Suprapubic skin (tissue), 4 donors: ENCODE measurements around the gene FBP1. TPM values are rescaled to one million over a fixed set of nuclear protein-coding genes. Genes with fewer than 3 reads are reported as not detected.

Experiments
- DNase-seq, 2 donors: peaks; one replicate each; pipeline ENCODE4 v3.0.0-alpha.2; 2019; ENCODE audit warnings: low spot score in 2 of 2
- H3K27ac ChIP-seq: fragments of 200-600 bp; sonication (generic); one replicate; pipeline ENCODE4 v1.5.1; 2019
- H3K27me3 ChIP-seq: fragments of 200-600 bp; sonication (generic); one replicate; pipeline ENCODE4 v1.5.1; 2019
- H3K36me3 ChIP-seq: fragments of 200-600 bp; sonication (generic); one replicate; pipeline ENCODE4 v1.5.1; 2019
- H3K4me1 ChIP-seq: fragments of 200-600 bp; sonication (generic); one replicate; pipeline ENCODE4 v1.5.1; 2019
- H3K4me3 ChIP-seq: fragments of 200-600 bp; sonication (generic); one replicate; pipeline ENCODE4 v1.5.1; 2019; ENCODE audit warnings: mild to moderate bottlenecking
- H3K9me3 ChIP-seq: fragments of 200-600 bp; sonication (generic); one replicate; pipeline ENCODE4 v1.5.1; 2019
- EP300 ChIP-seq: sonication (generic); formaldehyde crosslinking; IDR thresholded peaks from one replicate; pipeline ENCODE4 v1.6.1; 2017; ENCODE audit warnings: antibody characterized with exemption
- POLR2A ChIP-seq, 2 donors: fragments of 450-650 bp; IDR thresholded peaks; one replicate each; pipeline ENCODE4 v1.6.1; 2017; ENCODE audit warnings: antibody characterized with exemption in 2 of 2, mild to moderate bottlenecking in 2 of 2, moderate library complexity in 2 of 2
- POLR2AphosphoS5 ChIP-seq, 3 donors: sonication (generic); formaldehyde crosslinking; IDR thresholded peaks; one replicate each; pipeline ENCODE4 v1.6.1; 2017; ENCODE audit warnings: antibody characterized with exemption in 3 of 3
- WGBS: methylation state at CpG from one replicate; pipeline ENCODE4 v1.1.5; 2018; 5-methylcytosine and 5-hydroxymethylcytosine counted together
- total RNA-seq, 4 donors: library from RNA; depleted of rRNA; stranded (reverse); fragments of >200 nt; gene quantifications; one replicate each; pipeline ENCODE4 v1.1.0, GENCODE V29; 2016
- TF ChIP-seq, protein P1 (sequence below), 2 donors: fragments of 200-600 bp in 1 of 2; fragments of 450-650 bp in 1 of 2; sonication (generic) in 1 of 2; IDR thresholded peaks; one replicate each; pipeline ENCODE4 v1.5.1; 2016 to 2019; ENCODE audit warnings: antibody characterized with exemption in 2 of 2, mild to moderate bottlenecking in 1 of 2, moderate library complexity in 1 of 2

Gene FBP1
- total RNA-seq, 4 donors from 2014 or later, result 4.5 to 15.2 (median 11.3) TPM

DNA sequence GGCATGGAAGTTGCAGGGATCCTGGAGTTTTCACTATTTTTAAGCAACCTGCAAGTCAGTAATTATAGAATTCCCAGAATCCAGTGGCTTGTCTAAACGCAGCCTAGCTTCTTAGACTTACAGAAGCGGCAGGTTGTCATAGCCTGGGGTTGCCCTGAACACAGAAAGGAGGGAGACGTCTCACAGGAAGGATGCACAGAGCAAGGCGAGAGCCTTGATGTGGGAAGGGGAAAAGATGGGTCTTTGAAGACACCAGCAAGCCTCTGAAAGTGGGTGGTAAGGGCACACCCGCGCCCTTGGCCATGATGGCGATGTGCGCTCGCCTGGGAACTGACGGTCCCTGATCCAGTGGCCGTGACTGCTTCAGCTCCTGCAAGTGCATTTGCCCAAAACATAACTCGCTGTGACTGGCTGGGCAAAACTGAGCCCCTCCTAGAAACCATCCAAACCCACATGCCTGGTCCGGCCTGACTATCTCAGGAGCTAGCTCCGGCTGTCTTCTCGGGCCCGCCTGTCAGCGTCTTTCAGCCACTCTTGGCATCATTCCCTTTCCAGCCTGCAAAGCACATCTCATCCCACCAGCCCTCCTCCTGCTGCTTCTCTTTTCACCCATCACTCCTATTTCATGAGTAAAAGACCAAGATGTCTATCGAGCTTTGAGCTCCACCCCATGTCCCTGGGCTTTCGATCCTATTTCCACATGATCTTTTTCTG lies 17.1 kb downstream of the FBP1 start:
- Histone ChIP-seq H3K9me3 (no peaks in the 10 kb centered on the region), H3K4me3 (no peak overlapping the region), H3K4me1 (peaks cover 2% of the 10 kb centered on the region), H3K36me3 (no peaks in the 10 kb centered on the region), H3K27ac (no peak overlapping the region), H3K27me3 (no peaks in the 10 kb centered on the region)
- DNase-seq, result no peak
- TF ChIP-seq POLR2A (IDR thresholded peaks at IDR 0.05) (no peak), EP300 (no peak), POLR2AphosphoS5 (IDR thresholded peaks at IDR 0.05) (no peak)
- TF ChIP-seq, protein P1, sequence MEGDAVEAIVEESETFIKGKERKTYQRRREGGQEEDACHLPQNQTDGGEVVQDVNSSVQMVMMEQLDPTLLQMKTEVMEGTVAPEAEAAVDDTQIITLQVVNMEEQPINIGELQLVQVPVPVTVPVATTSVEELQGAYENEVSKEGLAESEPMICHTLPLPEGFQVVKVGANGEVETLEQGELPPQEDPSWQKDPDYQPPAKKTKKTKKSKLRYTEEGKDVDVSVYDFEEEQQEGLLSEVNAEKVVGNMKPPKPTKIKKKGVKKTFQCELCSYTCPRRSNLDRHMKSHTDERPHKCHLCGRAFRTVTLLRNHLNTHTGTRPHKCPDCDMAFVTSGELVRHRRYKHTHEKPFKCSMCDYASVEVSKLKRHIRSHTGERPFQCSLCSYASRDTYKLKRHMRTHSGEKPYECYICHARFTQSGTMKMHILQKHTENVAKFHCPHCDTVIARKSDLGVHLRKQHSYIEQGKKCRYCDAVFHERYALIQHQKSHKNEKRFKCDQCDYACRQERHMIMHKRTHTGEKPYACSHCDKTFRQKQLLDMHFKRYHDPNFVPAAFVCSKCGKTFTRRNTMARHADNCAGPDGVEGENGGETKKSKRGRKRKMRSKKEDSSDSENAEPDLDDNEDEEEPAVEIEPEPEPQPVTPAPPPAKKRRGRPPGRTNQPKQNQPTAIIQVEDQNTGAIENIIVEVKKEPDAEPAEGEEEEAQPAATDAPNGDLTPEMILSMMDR (IDR thresholded peaks at IDR 0.05), result no peak
- 72% methylated on average over 19 of the region's 19 CpGs for WGBS

DNA sequence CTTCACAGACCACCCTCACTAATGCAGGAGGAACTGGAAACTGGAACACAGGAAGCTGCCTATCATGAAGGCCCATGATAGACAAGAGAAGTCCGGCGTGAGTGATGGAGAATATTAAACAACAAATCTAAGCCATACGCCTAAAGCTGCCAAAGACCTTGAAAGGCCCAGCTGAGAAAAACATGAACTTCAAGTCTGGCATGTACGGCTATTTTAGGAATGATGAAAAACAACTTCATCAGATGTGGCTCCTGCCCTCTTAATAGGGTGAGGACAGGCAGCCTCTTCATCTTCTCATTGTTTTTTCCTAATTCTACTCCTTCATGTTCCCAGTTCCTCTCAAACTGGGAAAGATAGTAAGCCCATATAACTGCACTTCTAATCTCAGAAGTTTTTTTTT lies 20.3 kb downstream of the FBP1 start:
- Histone ChIP-seq H3K4me1 (peaks cover 2% of the 10 kb centered on the region), H3K36me3 (no peaks in the 10 kb centered on the region), H3K9me3 (no peaks in the 10 kb centered on the region), H3K27me3 (no peaks in the 10 kb centered on the region), H3K27ac (no peak overlapping the region), H3K4me3 (no peak overlapping the region)
- WGBS, result 34% methylated on average over 4 of the region's 4 CpGs
- no peak for DNase-seq
- TF ChIP-seq POLR2A (IDR thresholded peaks at IDR 0.05) (no peak), POLR2AphosphoS5 (IDR thresholded peaks at IDR 0.05) (no peak), EP300 (no peak)
- TF ChIP-seq, protein P1 (IDR thresholded peaks at IDR 0.05), result no peak

DNA sequence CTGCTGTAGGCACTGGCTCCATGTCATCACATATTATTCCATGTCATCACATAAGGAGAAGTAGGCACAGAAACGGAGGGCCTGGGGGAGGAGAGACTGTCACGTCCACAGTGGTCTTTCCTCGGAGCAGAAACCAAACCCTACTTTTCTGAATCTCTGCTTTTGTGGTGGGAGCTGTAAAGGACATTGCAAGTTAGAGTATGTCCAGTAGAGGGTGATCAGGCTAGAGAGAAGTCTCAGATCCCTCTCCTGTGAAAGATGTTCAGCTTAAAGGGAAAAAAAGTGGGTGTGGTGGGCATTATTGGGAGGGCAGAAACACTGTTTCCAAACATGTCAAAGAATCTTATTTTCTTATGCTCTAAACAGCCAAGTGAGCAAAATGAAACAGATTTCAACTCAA lies 26.3 kb downstream of the FBP1 start:
- TF ChIP-seq EP300 (no peak), POLR2AphosphoS5 (IDR thresholded peaks at IDR 0.05) (no peak), POLR2A (IDR thresholded peaks at IDR 0.05) (no peak)
- TF ChIP-seq, protein P1 (IDR thresholded peaks at IDR 0.05), result no peak
- Histone ChIP-seq H3K9me3 (no peaks in the 10 kb centered on the region), H3K27me3 (no peaks in the 10 kb centered on the region), H3K4me3 (no peak overlapping the region), H3K36me3 (no peaks in the 10 kb centered on the region), H3K27ac (no peak overlapping the region), H3K4me1 (no peaks in the 10 kb centered on the region)
- WGBS, result 95% methylated on average over 3 of the region's 3 CpGs
- DNase-seq, result no peak

DNA sequence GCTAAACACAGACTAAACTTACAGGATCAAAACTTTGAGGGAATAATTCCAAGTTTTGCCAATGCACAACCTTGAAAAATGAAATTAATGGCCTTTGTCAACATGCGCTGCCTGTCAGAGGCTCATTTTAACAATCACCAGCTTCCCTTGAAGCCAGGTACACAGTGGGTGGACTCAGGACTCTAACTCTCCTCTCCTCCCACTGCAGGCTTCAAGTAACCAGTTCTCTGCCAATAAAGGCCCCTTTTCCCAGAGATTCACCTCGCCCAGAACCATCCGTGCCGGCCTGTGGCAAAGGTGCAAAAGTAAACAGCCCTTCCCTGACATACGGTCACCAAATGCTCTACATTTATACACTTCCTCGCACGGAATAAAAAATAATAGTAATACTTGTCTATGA lies 27.2 kb downstream of the FBP1 start:
- no peaks in the 10 kb centered on the region for H3K36me3 ChIP-seq
- H3K4me3 ChIP-seq, result no peak overlapping the region
- no peak for TF ChIP-seq POLR2AphosphoS5 (IDR thresholded peaks at IDR 0.05)
- TF ChIP-seq POLR2A (IDR thresholded peaks at IDR 0.05), result no peak
- TF ChIP-seq, protein P1 (IDR thresholded peaks at IDR 0.05), result no peak
- H3K27ac ChIP-seq, result no peak overlapping the region
- WGBS, result 81% methylated on average over 7 of the region's 7 CpGs
- H3K9me3 ChIP-seq, result no peaks in the 10 kb centered on the region
- no peaks in the 10 kb centered on the region for H3K4me1 ChIP-seq
- H3K27me3 ChIP-seq, result no peaks in the 10 kb centered on the region
- DNase-seq, result no peak

DNA sequence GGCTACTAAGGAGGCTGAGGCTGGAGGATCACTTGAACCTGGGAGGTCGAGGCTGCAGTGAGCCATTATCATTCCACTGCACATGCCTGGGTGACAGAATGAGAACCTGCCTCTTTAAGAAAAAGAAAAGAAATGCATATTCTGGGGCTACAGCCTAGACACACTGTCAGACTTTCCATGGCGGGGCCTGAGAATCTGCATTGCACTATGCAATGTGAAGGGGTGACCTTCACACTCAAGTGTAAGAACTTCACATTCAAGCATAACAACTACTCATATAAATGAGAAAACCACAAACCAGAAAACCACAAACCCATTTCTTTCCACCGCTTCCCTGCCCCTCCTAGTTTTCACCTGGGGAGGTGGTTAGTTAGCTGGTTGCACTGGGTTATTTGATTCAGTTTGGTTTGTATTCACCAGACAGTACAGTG lies 27.7 kb downstream of the FBP1 start:
- Histone ChIP-seq H3K27ac (no peak overlapping the region), H3K4me3 (no peak overlapping the region), H3K27me3 (no peaks in the 10 kb centered on the region), H3K36me3 (no peaks in the 10 kb centered on the region), H3K9me3 (no peaks in the 10 kb centered on the region), H3K4me1 (no peaks in the 10 kb centered on the region)
- TF ChIP-seq, protein P1 (IDR thresholded peaks at IDR 0.05), result no peak
- TF ChIP-seq POLR2A (IDR thresholded peaks at IDR 0.05), result no peak
- TF ChIP-seq POLR2AphosphoS5 (IDR thresholded peaks at IDR 0.05), result no peak
- TF ChIP-seq EP300, result no peak
- no peak for DNase-seq
- 75% methylated on average over 3 of the region's 3 CpGs for WGBS
